SK-N-SH (cell line): ENCODE data around the gene RNF167.

ENCODE experiments used
- CTCF ChIP-seq: fragments of 200-600 bp; sonication (generic); IDR thresholded peaks from 2 replicates; pipeline ENCODE4 v1.6.1; 2017; ENCODE audit warnings: antibody characterized with exemption, mild to moderate bottlenecking, moderate library complexity
- EP300 ChIP-seq, 2 experiments: IDR thresholded peaks; 2 replicates each; pipeline versions ENCODE4 v1.4.0 to v1.6.1; 2012; ENCODE audit warnings: borderline replicate concordance in 1 of 2, low read depth in 1 of 2, low read length in 1 of 2
- FOXJ3 ChIP-seq: sonication (generic); formaldehyde crosslinking; IDR thresholded peaks from 2 replicates; pipeline ENCODE4 v1.5.1; 2020; ENCODE audit warnings: mild to moderate bottlenecking, missing genetic modification reagents
- GATA2 ChIP-seq: sonication (generic); formaldehyde crosslinking; IDR thresholded peaks from 2 replicates; pipeline ENCODE4 v1.5.0; 2020; ENCODE audit warnings: mild to moderate bottlenecking, missing genetic modification reagents
- POLR2AphosphoS5 ChIP-seq: IDR thresholded peaks from 2 replicates; pipeline ENCODE4 v1.6.1; 2012; ENCODE audit warnings: low read depth, low read length
- RFX5 ChIP-seq: IDR thresholded peaks from 2 replicates; pipeline ENCODE4 v1.6.1; 2012; ENCODE audit warnings: mild to moderate bottlenecking, improper control_type of control experiment, low read length
- SIN3A ChIP-seq: IDR thresholded peaks from 2 replicates; pipeline ENCODE4 v1.6.1; 2012; ENCODE audit warnings: low read depth, mild to moderate bottlenecking, low read length, moderate library complexity, borderline replicate concordance
- TCF12 ChIP-seq: IDR thresholded peaks from 2 replicates; pipeline ENCODE4 v1.4.0; 2012
- ZBTB33 ChIP-seq: IDR thresholded peaks from 2 replicates; pipeline ENCODE4 v1.4.0; 2012; ENCODE audit warnings: low read depth, borderline replicate concordance
- TF ChIP-seq, protein P1 (sequence below): IDR thresholded peaks from 2 replicates; pipeline ENCODE4; 2012
- TF ChIP-seq, protein P2 (sequence below): IDR thresholded peaks from 2 replicates; pipeline ENCODE4 v1.4.0; 2012; ENCODE audit warnings: low read depth
- TF ChIP-seq, protein P3 (sequence below): IDR thresholded peaks from 2 replicates; pipeline ENCODE4 v1.6.1; 2012; ENCODE audit warnings: mild to moderate bottlenecking, low read depth, low read length, moderate library complexity

DNA sequence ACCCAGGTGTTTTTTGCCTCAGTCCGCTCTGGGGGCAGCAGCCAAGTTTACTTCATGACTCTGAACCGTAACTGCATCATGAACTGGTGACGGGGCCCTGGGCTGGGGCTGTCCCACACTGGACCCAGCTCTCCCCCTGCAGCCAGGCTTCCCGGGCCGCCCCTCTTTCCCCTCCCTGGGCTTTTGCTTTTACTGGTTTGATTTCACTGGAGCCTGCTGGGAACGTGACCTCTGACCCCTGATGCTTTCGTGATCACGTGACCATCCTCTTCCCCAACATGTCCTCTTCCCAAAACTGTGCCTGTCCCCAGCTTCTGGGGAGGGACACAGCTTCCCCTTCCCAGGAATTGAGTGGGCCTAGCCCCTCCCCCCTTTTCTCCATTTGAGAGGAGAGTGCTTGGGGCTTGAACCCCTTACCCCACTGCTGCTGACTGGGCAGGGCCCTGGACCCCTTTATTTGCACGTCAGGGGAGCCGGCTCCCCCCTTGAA lies 42.8 kb upstream of the RNF167 start:
- no peak for TF ChIP-seq GATA2 (CRISPR knock-in tag)
- TF ChIP-seq FOXJ3 (CRISPR knock-in tag), result no peak
- no peak for TF ChIP-seq CTCF
- TF ChIP-seq, protein P1, sequence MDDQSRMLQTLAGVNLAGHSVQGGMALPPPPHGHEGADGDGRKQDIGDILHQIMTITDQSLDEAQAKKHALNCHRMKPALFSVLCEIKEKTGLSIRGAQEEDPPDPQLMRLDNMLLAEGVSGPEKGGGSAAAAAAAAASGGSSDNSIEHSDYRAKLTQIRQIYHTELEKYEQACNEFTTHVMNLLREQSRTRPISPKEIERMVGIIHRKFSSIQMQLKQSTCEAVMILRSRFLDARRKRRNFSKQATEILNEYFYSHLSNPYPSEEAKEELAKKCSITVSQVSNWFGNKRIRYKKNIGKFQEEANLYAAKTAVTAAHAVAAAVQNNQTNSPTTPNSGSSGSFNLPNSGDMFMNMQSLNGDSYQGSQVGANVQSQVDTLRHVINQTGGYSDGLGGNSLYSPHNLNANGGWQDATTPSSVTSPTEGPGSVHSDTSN, result no peak
- TF ChIP-seq ZBTB33, result no peak
- TF ChIP-seq TCF12, result no peak
- TF ChIP-seq, protein P2, sequence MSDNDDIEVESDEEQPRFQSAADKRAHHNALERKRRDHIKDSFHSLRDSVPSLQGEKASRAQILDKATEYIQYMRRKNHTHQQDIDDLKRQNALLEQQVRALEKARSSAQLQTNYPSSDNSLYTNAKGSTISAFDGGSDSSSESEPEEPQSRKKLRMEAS, result no peak
- TF ChIP-seq POLR2AphosphoS5, result no peak
- TF ChIP-seq, protein P3, sequence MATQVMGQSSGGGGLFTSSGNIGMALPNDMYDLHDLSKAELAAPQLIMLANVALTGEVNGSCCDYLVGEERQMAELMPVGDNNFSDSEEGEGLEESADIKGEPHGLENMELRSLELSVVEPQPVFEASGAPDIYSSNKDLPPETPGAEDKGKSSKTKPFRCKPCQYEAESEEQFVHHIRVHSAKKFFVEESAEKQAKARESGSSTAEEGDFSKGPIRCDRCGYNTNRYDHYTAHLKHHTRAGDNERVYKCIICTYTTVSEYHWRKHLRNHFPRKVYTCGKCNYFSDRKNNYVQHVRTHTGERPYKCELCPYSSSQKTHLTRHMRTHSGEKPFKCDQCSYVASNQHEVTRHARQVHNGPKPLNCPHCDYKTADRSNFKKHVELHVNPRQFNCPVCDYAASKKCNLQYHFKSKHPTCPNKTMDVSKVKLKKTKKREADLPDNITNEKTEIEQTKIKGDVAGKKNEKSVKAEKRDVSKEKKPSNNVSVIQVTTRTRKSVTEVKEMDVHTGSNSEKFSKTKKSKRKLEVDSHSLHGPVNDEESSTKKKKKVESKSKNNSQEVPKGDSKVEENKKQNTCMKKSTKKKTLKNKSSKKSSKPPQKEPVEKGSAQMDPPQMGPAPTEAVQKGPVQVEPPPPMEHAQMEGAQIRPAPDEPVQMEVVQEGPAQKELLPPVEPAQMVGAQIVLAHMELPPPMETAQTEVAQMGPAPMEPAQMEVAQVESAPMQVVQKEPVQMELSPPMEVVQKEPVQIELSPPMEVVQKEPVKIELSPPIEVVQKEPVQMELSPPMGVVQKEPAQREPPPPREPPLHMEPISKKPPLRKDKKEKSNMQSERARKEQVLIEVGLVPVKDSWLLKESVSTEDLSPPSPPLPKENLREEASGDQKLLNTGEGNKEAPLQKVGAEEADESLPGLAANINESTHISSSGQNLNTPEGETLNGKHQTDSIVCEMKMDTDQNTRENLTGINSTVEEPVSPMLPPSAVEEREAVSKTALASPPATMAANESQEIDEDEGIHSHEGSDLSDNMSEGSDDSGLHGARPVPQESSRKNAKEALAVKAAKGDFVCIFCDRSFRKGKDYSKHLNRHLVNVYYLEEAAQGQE, result no peak
- TF ChIP-seq SIN3A, result no peak
- TF ChIP-seq RFX5, result no peak
- no peak for TF ChIP-seq EP300 (IDR thresholded peaks at IDR 0.05; ENCODE audit: borderline replicate concordance in 1 of 2, low read depth in 1 of 2, low read length in 1 of 2)
